ENCODE results near the gene RNF182. TPM values are rescaled to one million over a fixed set of nuclear protein-coding genes. Genes with fewer than 3 reads are reported as not detected.

The RNF182 gene
- total and polyA plus RNA-seq, 10 of the 15 experiments (the other 5 are each of a cell fraction or from before 2014, with no cell fraction given) = not detected

DNA sequence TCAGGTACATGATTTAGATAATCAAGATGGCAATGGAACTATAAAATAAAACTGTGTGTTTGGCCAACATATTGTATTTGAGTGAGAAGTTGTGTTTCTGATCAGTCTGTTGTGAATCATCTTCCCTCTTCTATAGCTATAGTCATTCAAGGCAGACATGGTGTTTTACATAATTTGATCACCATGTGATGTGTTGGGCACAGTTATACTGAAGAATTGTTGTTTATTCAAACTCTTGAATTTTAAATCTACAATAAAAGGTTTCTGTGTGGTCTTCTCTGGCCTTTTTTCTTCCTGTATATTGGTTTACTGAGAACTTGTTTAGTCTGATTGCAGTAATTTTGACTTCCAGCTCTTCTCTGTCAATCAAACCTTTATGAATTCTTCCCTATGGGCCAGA is 4.4 kb downstream of the RNF182 start:
- in situ Hi-C loops (cut with MboI) (no loop called here), intact Hi-C loops (cut with micrococcal nuclease; ENCODE audit: unreplicated experiment) (no loop called here)
- no peaks in the 10 kb centered on the region for H3K79me2 ChIP-seq (ENCODE audit: control insufficient read depth, insufficient read depth, low read length)
- TF ChIP-seq RB1 (IDR thresholded peaks at IDR 0.05; ENCODE audit: borderline replicate concordance) (no peak), EP300 (IDR thresholded peaks at IDR 0.05; ENCODE audit: borderline replicate concordance in 1 of 2, control insufficient read depth in 1 of 2, low read depth in 2 of 2, low read length in 2 of 2) (no peak), HDGF (IDR thresholded peaks at IDR 0.05) (no peak), RELB (IDR thresholded peaks at IDR 0.05; ENCODE audit: low read depth) (no peak), ZBTB33 (IDR thresholded peaks at IDR 0.05) (no peak), YBX1 (IDR thresholded peaks at IDR 0.05) (no peak), CTCF (IDR thresholded peaks at IDR 0.05 in 2 of 3, conservative IDR thresholded peaks at IDR 0.05 in 1 of 3; ENCODE audit: control insufficient read depth in 2 of 3, extremely low read depth in 1 of 3, insufficient read depth in 1 of 3, low read depth in 3 of 3, low read length in 3 of 3) (no peak), STAT1 (conservative IDR thresholded peaks at IDR 0.05) (no peak), NFYA (IDR thresholded peaks at IDR 0.05; ENCODE audit: borderline replicate concordance, low read depth, low read length) (no peak), DPF2 (IDR thresholded peaks at IDR 0.05) (no peak)
- H3K36me3 ChIP-seq (ENCODE audit: control insufficient read depth in 2 of 2, insufficient read depth in 2 of 2, low read length in 1 of 2) = no peaks in the 10 kb centered on the region
- H3K27ac ChIP-seq (ENCODE audit: control insufficient read depth, insufficient read depth) = no peak overlapping the region
- CTCF ChIA-PET = interaction anchor here (1.5 kb wide), 1 partner anchor 21 kb away, joined by 6 read pairs; no protein-coding TSS in a partner anchor
- FAIRE-seq = no peak
- POLR2A ChIA-PET = no interaction called here
- no peak for ATAC-seq
- no TSS peak for BruUV-seq (replicated peaks)
- H3K4me1 ChIP-seq (ENCODE audit: control insufficient read depth, insufficient read depth, low read length) = peaks cover 3% of the 10 kb centered on the region; the same call in 1 of the 2 replicates
- H4K20me1 ChIP-seq (ENCODE audit: control insufficient read depth, insufficient read depth) = no peaks in the 10 kb centered on the region
- no peaks in the 10 kb centered on the region for H3K9me3 ChIP-seq (replicated peaks; ENCODE audit: control insufficient read depth, insufficient read depth, low read length)
- RAD21 ChIA-PET (ENCODE audit: unreplicated experiment) = no interaction called here
- no peak overlapping the region for H3K4me2 ChIP-seq (ENCODE audit: control insufficient read depth, insufficient read depth)
- H3K4me3 ChIP-seq = no peak overlapping the region
- H2AFZ ChIP-seq (ENCODE audit: control insufficient read depth, low read depth, low read length) = no peak overlapping the region
- H3K27me3 ChIP-seq (replicated peaks in 1 of 2; ENCODE audit: control insufficient read depth in 2 of 2, insufficient read depth in 2 of 2, low read length in 1 of 2) = peaks cover 5 to 11% of the 10 kb centered on the region in 2 experiments
- SMC1A ChIA-PET (ENCODE audit: uncharacterized antibody, unreplicated experiment) = no interaction called here
- no peak overlapping the region for H3K9ac ChIP-seq (ENCODE audit: control insufficient read depth, insufficient read depth, low read length)
- no peak for DNase-seq (ENCODE audit: low read depth, low spot score)
